H9 (cell line): Measurements from ENCODE around the gene NEDD4L. TPM values are rescaled to one million over a fixed set of nuclear protein-coding genes. Genes with fewer than 3 reads are reported as not detected.

Experiments used
- DNase-seq: peaks from one replicate; pipeline ENCODE4 v3.0.0-alpha.2; 2017
- H2AFZ ChIP-seq: one replicate; pipeline ENCODE4 v1.6.1; 2013; ENCODE audit warnings: mild to moderate bottlenecking, low read length, control low read depth, moderate library complexity
- H2AK5ac ChIP-seq: 2 replicates; pipeline ENCODE4 v1.6.1; 2013; ENCODE audit warnings: low read length, control low read depth, mixed read lengths; ENCODE audit not compliant: insufficient read length
- H2BK120ac ChIP-seq: one replicate; pipeline ENCODE4 v1.6.1; 2013; ENCODE audit warnings: low read depth, mild to moderate bottlenecking, low read length, control low read depth, inconsistent platforms; ENCODE audit not compliant: poor library complexity, severe bottlenecking
- H2BK12ac ChIP-seq: 2 replicates; pipeline ENCODE4 v1.6.1; 2013; ENCODE audit warnings: low read length, control low read depth, mixed read lengths, low read depth; ENCODE audit not compliant: insufficient read length
- H2BK15ac ChIP-seq: 2 replicates; pipeline ENCODE4 v1.6.1; 2013; ENCODE audit warnings: low read depth, low read length, control low read depth
- H2BK20ac ChIP-seq: one replicate; pipeline ENCODE4 v1.6.1; 2013; ENCODE audit warnings: low read depth, mild to moderate bottlenecking, low read length, control low read depth, inconsistent platforms; ENCODE audit not compliant: poor library complexity, severe bottlenecking
- H2BK5ac ChIP-seq: 2 replicates; pipeline ENCODE4 v1.6.1; 2013; ENCODE audit warnings: low read length, control low read depth, mixed read lengths; ENCODE audit not compliant: insufficient read length
- H3K14ac ChIP-seq: 2 replicates; pipeline ENCODE4 v1.6.1; 2013; ENCODE audit warnings: low read length, control low read depth; ENCODE audit not compliant: insufficient read depth
- H3K18ac ChIP-seq: 2 replicates; pipeline ENCODE4 v1.6.1; 2013; ENCODE audit warnings: low read depth, mild to moderate bottlenecking, mixed read lengths, low read length, control low read depth; ENCODE audit not compliant: insufficient read length
- H3K23ac ChIP-seq: 2 replicates; pipeline ENCODE4 v1.6.1; 2013; ENCODE audit warnings: low read length, control low read depth, mixed read lengths, low read depth; ENCODE audit not compliant: insufficient read length
- H3K23me2 ChIP-seq: 2 replicates; pipeline ENCODE4 v1.6.1; 2013; ENCODE audit warnings: low read depth, mild to moderate bottlenecking, mixed read lengths, low read length, control low read depth; ENCODE audit not compliant: insufficient read length, poor library complexity, severe bottlenecking
- H3K27ac ChIP-seq: 2 replicates; pipeline ENCODE4 v1.5.1; 2013; ENCODE audit warnings: low read length, control low read depth, mixed read lengths, low read depth; ENCODE audit not compliant: insufficient read length
- H3K27me3 ChIP-seq: 2 replicates; pipeline ENCODE4 v1.6.1; 2013; ENCODE audit warnings: low read length, control low read depth, inconsistent platforms; ENCODE audit not compliant: insufficient read depth
- H3K4ac ChIP-seq: 2 replicates; pipeline ENCODE4 v1.6.1; 2013; ENCODE audit warnings: low read depth, mild to moderate bottlenecking, control low read depth, inconsistent platforms, low read length, moderate library complexity
- H3K4me1 ChIP-seq: 2 replicates; pipeline ENCODE4 v1.6.1; 2013; ENCODE audit warnings: low read length, control low read depth, inconsistent platforms; ENCODE audit not compliant: insufficient read depth
- H3K4me2 ChIP-seq: 2 replicates; pipeline ENCODE4 v1.6.1; 2013; ENCODE audit warnings: low read length, control low read depth, mixed read lengths; ENCODE audit not compliant: insufficient read length, insufficient read depth
- H3K56ac ChIP-seq: 2 replicates; pipeline ENCODE4 v1.6.1; 2013; ENCODE audit warnings: low read depth, mild to moderate bottlenecking, mixed read lengths, low read length, control low read depth; ENCODE audit not compliant: insufficient read length
- H3K79me1 ChIP-seq: 2 replicates; pipeline ENCODE4 v1.6.1; 2013; ENCODE audit warnings: low read depth, mild to moderate bottlenecking, moderate library complexity, low read length, control low read depth, inconsistent platforms; ENCODE audit not compliant: insufficient read depth, poor library complexity, severe bottlenecking
- H3K79me2 ChIP-seq: 2 replicates; pipeline ENCODE4 v1.6.1; 2013; ENCODE audit warnings: low read length, control low read depth, inconsistent platforms; ENCODE audit not compliant: insufficient read depth
- H3K9ac ChIP-seq: 2 replicates; pipeline ENCODE4 v1.6.1; 2013; ENCODE audit warnings: low read length, control low read depth, mixed read lengths; ENCODE audit not compliant: insufficient read length; ENCODE audit errors: extremely low read depth
- H3K9me3 ChIP-seq: one replicate; pipeline ENCODE4 v1.6.1; 2013; ENCODE audit warnings: low read depth, low read length, inconsistent platforms; ENCODE audit not compliant: control insufficient read depth
- H3T11ph ChIP-seq: one replicate; pipeline ENCODE4 v1.6.1; 2013; ENCODE audit warnings: mild to moderate bottlenecking, low read length, control low read depth, inconsistent platforms
- H4K20me1 ChIP-seq: one replicate; pipeline ENCODE4 v1.6.1; 2013; ENCODE audit not compliant: control insufficient read depth, insufficient read length, insufficient read depth
- H4K5ac ChIP-seq: 2 replicates; pipeline ENCODE4 v1.6.1; 2013; ENCODE audit warnings: low read depth, mild to moderate bottlenecking, mixed read lengths, low read length, control low read depth; ENCODE audit not compliant: insufficient read length
- H4K8ac ChIP-seq: replicated peaks from 2 replicates; pipeline ENCODE4 v1.6.1; 2013; ENCODE audit warnings: low read length, control low read depth, mixed read lengths, low read depth; ENCODE audit not compliant: insufficient read length
- H4K91ac ChIP-seq: 2 replicates; pipeline ENCODE4 v1.6.1; 2013; ENCODE audit warnings: low read depth, mild to moderate bottlenecking, moderate library complexity, mixed read lengths, low read length, control low read depth; ENCODE audit not compliant: insufficient read length
- H3K27ac Mint-ChIP-seq, 3 experiments: 2 replicates in 2 of 3; 3 replicates in 1 of 3; pipeline ENCODE4 v1.8.0; 2020 to 2021; ENCODE audit warnings: mixed read lengths in 3 of 3, mild to moderate bottlenecking in 1 of 3, moderate library complexity in 1 of 3
- H3K27me3 Mint-ChIP-seq: 2 replicates; pipeline ENCODE4 v1.8.0; 2021; ENCODE audit warnings: low read depth, mild to moderate bottlenecking, moderate library complexity, mixed read lengths
- H3K36me3 Mint-ChIP-seq, 3 experiments: 2 replicates in 2 of 3; 3 replicates in 1 of 3; pipeline ENCODE4 v1.8.0; 2020 to 2021; ENCODE audit warnings: low read depth in 3 of 3, mixed read lengths in 3 of 3; ENCODE audit not compliant: insufficient read depth in 1 of 3
- H3K4me1 Mint-ChIP-seq, 2 experiments: 2 replicates each; pipeline ENCODE4 v1.8.0; 2020; ENCODE audit warnings: mixed read lengths in 2 of 2
- H3K4me3 Mint-ChIP-seq, 2 experiments: 2 replicates in 1 of 2; 3 replicates in 1 of 2; pipeline ENCODE4 v1.8.0; 2020 to 2021; ENCODE audit warnings: mild to moderate bottlenecking in 2 of 2, mixed read lengths in 2 of 2, moderate library complexity in 1 of 2
- H3K9me3 Mint-ChIP-seq, 2 experiments: 2 replicates in 1 of 2; 3 replicates in 1 of 2; pipeline ENCODE4 v1.8.0; 2020; ENCODE audit warnings: mild to moderate bottlenecking in 2 of 2, mixed read lengths in 2 of 2, moderate library complexity in 1 of 2
- WGBS: extraction: QIAGEN DNeasy Blood & Tissue Kit; methylation state at CpG from one replicate; pipeline ENCODE4 v1.1.7; 2013; ENCODE audit warnings: missing lambda C conversion rate, low lambda C conversion rate, mixed read lengths; ENCODE audit not compliant: insufficient read length; ENCODE audit errors: extremely low coverage; 5-methylcytosine and 5-hydroxymethylcytosine counted together
- total RNA-seq: library from RNA; stranded (reverse); gene quantifications from 2 replicates; pipeline ENCODE4 v1.2.1, GENCODE V29; 2021
- TF ChIP-seq, protein P1 (sequence below): fragments of 200-600 bp; sonication (generic); conservative IDR thresholded peaks from 3 replicates; pipeline ENCODE4 v1.8.0; 2021; ENCODE audit warnings: antibody characterized with exemption, mild to moderate bottlenecking

NEDD4L gene
- total RNA-seq, 1 experiment from 2014 or later = 76.3 TPM

DNA sequence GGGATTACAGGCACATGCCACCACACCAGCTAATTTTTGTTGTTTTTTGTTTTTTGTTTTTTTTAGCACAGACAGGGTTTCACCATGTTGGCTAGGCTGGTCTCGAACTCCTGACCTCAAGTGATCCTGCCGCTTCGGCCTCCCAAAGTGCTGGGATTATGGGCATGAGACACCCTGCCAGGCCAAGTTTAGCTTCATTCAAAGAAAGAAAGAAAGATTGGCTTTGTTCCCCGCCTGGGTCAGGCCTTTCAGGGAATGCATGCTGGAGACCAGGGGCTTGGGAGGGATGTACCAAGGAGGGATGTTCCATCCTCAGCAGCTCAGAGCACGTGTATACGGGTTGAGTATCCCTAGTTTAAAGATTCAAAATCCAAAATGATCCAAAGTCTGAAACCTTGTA lies 301.8 kb downstream of the NEDD4L start:
- no peaks in the 10 kb centered on the region for H3K79me1 ChIP-seq
- no peak overlapping the region for H4K91ac ChIP-seq
- no peaks in the 10 kb centered on the region for H3K79me2 ChIP-seq
- H3K36me3 Mint-ChIP-seq = peaks cover 9 to 40% (median 37%) of the 10 kb centered on the region in 3 experiments; a peak in 6 of 7 replicates
- peak overlapping the region; percentile 6 for H3K27ac ChIP-seq
- WGBS = no CpG with 5 or more reads among the region's 6 CpGs
- peaks cover 18% of the 10 kb centered on the region for H3K4me1 ChIP-seq
- H2AK5ac ChIP-seq = no peak overlapping the region
- H3K9me3 Mint-ChIP-seq = no peaks in the 10 kb centered on the region
- no peak overlapping the region for H4K8ac ChIP-seq
- H3K4ac ChIP-seq = no peak overlapping the region
- H2BK20ac ChIP-seq = no peak overlapping the region
- no peak overlapping the region for H2BK15ac ChIP-seq
- no peak overlapping the region for H3K9ac ChIP-seq
- peak overlapping the region; percentile 7 for H3K18ac ChIP-seq
- no peaks in the 10 kb centered on the region for H3K27me3 Mint-ChIP-seq
- DNase-seq = no peak
- no peak overlapping the region for H3K4me2 ChIP-seq
- H2BK5ac ChIP-seq = no peak overlapping the region
- TF ChIP-seq, protein P1, sequence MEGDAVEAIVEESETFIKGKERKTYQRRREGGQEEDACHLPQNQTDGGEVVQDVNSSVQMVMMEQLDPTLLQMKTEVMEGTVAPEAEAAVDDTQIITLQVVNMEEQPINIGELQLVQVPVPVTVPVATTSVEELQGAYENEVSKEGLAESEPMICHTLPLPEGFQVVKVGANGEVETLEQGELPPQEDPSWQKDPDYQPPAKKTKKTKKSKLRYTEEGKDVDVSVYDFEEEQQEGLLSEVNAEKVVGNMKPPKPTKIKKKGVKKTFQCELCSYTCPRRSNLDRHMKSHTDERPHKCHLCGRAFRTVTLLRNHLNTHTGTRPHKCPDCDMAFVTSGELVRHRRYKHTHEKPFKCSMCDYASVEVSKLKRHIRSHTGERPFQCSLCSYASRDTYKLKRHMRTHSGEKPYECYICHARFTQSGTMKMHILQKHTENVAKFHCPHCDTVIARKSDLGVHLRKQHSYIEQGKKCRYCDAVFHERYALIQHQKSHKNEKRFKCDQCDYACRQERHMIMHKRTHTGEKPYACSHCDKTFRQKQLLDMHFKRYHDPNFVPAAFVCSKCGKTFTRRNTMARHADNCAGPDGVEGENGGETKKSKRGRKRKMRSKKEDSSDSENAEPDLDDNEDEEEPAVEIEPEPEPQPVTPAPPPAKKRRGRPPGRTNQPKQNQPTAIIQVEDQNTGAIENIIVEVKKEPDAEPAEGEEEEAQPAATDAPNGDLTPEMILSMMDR = no peak
- no peaks in the 10 kb centered on the region for H4K20me1 ChIP-seq
- no peak overlapping the region for H3K4me3 Mint-ChIP-seq
- no peak overlapping the region for H2BK120ac ChIP-seq
- peaks cover 69 to 73% of the 10 kb centered on the region in 2 experiments for H3K4me1 Mint-ChIP-seq
- no peak overlapping the region for H2AFZ ChIP-seq
- H3K9me3 ChIP-seq = no peaks in the 10 kb centered on the region
- H3K23ac ChIP-seq = no peak overlapping the region
- H3T11ph ChIP-seq = no peak overlapping the region
- H3K27ac Mint-ChIP-seq = peak overlapping the region in 2 of 3 experiments; percentile 28 to 87; a peak in 3 of 7 replicates
- no peaks in the 10 kb centered on the region for H3K27me3 ChIP-seq
- no peaks in the 10 kb centered on the region for H3K23me2 ChIP-seq
- no peak overlapping the region for H4K5ac ChIP-seq
- no peak overlapping the region for H3K56ac ChIP-seq
- no peak overlapping the region for H2BK12ac ChIP-seq
- no peak overlapping the region for H3K14ac ChIP-seq
